SH-SY5Y (cell line): ENCODE results near the gene SLC35F1.

ENCODE experiments used
- GATA2 ChIP-seq: IDR thresholded peaks from 2 replicates; pipeline ENCODE4 v1.6.1; 2011; ENCODE audit warnings: mild to moderate bottlenecking, low read depth, low read length
- GATA3 ChIP-seq: IDR thresholded peaks from 2 replicates; pipeline ENCODE4 v1.6.1; 2011; ENCODE audit warnings: low read depth, mild to moderate bottlenecking, low read length, moderate library complexity

The SLC35F1 gene

DNA sequence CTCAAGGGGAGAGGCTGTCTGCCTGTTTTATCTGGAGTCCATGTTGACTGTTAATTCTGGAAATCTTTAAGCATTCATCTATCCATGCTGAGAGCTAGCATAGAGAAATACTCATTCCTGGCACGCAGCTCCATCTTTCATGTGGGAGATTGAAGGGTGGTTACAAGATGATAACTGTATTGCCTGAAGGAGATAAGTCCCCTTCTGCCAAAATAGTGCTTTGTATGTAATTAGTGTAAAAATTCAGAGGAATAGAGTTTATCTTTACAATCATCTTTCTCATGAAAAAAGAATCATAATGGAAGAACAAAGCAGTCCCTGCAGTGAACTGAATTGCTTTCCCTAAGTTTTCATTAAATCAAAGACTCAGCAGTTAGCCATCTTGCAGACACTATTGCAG, 256.5 kb downstream of the SLC35F1 start:
- TF ChIP-seq GATA3 (no peak), GATA2 (no peak)

DNA sequence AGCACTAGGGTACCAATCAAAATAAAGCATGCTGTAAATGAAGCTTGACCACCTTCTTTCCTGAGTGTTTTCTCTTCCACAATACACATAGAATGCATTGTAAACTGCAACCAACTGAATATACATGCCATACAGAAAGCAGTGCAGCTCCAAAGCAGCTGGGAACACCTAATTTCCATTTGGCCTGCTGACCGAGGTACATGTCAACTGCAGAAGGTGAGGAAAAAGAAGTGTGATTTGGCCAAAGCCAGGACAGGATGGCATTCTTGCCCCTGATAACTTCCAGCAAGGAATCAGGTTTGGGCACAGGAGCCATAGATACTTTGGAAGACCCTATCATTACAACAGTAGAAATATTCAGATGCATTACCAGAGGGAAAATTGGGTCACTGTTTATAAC, 258.4 kb downstream of the SLC35F1 start:
- TF ChIP-seq GATA2: no peak
- TF ChIP-seq GATA3: no peak

GRCh38 chr6:118168421-118168820, 261.4 kb downstream of the SLC35F1 start:
- TF ChIP-seq GATA2 (no peak), GATA3 (no peak)

- no peak for TF ChIP-seq GATA3
- TF ChIP-seq GATA2: no peak
These were observed 264.8 kb downstream of the SLC35F1 start for GRCh38 chr6:118171852-118172251.

DNA sequence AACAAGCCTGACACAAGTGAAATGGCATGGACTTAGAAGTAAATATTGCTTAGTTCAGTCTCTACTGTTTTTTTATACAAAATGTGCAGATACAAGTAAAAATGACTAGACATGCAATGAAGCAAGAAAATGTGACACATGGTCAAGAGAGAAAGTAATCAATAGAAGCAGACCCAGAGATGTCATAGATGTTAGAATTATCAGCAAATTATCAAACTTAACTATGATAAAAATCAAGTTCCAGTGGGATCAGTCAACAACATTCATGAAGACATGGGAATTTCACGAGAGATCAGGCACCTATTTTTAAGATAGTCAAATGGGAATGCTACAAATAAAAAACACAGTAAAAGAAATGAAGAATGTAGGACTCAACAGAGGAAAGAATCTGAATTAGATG, 267.0 kb downstream of the SLC35F1 start:
- TF ChIP-seq GATA2 (no peak), GATA3 (no peak)

GRCh38 chr6:118177720-118178119, 270.7 kb downstream of the SLC35F1 start:
- TF ChIP-seq GATA2 (no peak), GATA3 (no peak)

GRCh38 chr6:118179048-118179447, 272.0 kb downstream of the SLC35F1 start:
- TF ChIP-seq GATA3 (no peak), GATA2 (no peak)

DNA sequence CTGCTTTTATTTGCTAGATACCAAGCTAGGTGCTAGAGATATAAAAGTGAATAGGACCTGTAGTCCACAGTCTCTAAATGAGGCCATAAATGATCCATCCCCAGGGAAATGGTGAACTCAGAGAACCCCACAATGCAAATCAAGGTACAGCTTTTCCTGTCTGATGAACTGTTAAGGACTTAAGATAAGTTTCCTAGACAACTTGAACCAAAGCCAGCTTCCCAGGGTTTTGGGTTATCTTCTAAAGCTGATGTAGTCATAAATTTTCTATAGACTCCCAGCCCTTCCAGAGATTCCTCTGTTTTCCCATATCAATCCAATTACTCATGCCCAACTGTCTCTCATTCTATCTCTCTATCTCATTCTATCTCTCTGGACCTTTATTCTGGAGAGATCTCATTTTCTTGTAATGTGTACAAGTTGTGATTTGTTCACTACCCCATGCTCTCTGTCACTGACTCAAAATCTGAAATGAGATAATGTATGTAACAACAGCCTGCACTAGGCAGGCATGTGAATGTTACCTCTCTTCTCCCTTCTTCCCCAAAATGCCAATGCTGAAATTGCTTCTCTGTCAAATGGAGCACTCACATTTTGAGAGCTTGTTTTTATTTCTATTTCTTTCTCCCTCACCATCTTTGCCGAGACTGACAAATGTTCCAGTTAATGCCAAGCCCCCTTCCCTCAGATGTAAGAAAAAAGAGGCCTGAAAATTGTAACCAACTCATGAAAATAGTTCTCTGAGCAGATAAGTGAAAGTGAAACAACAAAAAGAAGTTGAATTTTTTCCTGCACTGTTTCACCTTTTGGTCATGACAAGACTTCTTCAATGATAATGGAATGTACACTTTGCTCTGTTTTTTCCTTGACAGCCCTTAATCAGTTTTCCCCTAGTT, 279.9 kb downstream of the SLC35F1 start:
- TF ChIP-seq GATA3 (no peak), GATA2 (no peak)

DNA sequence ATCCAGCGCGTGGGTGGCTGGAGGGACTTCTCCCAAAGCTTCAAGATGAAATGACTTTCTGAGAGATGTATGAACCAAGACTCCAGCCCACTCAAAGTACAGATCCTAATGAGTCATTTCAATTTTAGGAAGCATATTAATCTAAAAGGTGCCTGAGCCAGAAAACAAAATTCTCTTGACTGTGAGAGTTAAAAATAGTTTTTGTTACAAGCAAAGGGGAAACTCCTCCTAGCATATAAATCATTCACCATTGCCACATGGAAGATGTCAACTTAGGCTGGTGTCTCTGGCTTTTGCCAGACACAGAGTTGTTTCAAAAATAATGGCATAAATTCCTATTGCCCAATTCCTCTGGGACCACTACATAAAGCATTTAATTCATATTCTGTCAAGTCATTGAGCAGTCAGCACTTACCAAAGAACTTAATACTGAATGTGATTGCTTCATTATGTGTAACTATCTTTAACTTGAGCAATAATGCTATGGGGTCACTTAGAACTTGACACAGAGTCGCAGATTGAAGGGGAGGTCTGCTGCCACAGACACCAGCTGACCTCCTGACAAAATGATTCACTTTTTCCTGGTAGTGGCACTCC, 280.6 kb downstream of the SLC35F1 start:
- TF ChIP-seq GATA2: no peak

DNA sequence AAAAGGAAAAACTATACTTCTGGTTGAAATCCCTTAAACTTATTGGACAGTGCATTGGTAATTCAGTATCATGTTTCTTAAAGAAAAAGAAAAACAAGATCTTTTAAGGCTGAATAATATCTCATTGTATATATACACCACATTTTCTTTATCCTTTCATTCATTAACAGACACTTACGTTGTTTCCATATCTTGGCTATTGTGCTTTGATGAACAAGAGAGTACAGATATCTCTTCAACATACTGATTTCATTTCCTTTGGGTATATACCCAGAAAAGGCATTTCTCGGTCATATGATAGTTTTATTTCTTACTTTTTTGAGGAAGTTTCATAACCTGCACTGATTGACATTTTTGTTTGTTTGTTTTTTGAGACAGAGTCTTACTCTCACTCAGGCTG, 281.5 kb downstream of the SLC35F1 start:
- TF ChIP-seq GATA3 (no peak), GATA2 (no peak)

- TF ChIP-seq GATA3: no peak
- no peak for TF ChIP-seq GATA2
These were observed 290.5 kb downstream of the SLC35F1 start for GRCh38 chr6:118197539-118197938.

DNA sequence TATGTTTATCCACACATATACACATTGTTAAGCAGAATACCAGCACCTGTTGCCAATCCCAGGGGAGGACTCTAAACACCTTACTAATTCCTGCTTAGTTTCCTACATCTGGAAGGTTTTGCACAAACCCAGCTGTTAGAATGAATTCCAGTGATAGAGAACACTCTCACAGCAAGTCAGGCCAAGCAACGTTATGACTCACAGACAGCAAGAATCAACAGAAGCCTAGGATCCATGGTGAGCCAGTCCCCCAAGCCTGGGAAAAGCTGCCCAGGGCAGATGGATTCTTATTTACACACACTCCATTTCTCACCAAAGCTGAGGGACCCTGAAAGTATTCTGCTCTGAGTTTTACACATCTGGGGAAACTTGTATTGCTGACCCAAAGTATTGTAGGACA, 291.7 kb downstream of the SLC35F1 start:
- TF ChIP-seq GATA2 (no peak), GATA3 (no peak)

- TF ChIP-seq GATA2 (no peak), GATA3 (no peak)
These were observed 293.1 kb downstream of the SLC35F1 start for GRCh38 chr6:118200160-118200559.

DNA sequence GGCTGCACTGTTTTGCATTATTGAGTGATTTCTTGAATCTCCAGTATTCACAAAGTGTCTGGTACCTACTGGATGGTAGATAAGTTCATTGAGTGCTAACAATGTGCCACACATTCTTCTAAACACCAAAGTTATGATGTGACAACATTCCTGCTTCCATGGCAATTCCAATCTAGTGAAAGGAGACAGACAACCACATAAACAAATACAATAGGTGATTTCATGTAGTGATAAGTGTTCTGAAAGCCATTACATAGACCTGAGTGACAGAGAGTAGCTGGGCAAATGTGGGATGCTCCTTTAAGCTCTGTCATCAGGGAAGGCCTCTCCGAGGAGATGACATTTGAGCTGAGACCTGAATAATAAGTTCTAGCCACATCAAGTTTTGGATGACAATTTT, 295.5 kb downstream of the SLC35F1 start:
- TF ChIP-seq GATA2 (no peak), GATA3 (no peak)

DNA sequence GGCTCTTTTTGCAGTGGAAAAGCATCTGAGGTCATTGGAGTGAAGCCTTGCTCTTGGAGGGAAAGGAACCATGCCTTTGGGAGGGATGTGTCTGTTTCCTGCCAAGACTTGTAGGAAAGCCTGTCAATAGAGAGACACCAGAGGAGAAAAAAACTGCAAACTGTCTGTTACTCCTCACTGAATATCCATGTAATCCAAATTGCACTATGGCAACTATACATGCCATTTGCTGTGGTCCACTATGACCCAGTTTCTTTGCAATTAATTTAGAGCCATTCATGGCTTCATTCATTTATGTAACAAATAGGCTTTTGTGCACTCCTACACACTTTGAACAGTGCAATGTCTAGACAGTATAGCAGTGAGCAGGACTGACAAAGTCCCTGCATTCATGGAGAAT, 296.5 kb downstream of the SLC35F1 start:
- TF ChIP-seq GATA2: no peak
